CD4-positive, alpha-beta T cell treated with Interleukin-4 for 4 hours (primary cell): ENCODE data around the gene KARS1.
"Not testable (repeated sequence)": the region's sequence is repeated elsewhere in the genome, so short reads cannot be mapped to it uniquely, and the experiment has no call there.

ENCODE experiments used
- DNase-seq: peaks from one replicate; pipeline ENCODE4 v3.0.0-alpha.2; 2020

KARS1 gene

DNA sequence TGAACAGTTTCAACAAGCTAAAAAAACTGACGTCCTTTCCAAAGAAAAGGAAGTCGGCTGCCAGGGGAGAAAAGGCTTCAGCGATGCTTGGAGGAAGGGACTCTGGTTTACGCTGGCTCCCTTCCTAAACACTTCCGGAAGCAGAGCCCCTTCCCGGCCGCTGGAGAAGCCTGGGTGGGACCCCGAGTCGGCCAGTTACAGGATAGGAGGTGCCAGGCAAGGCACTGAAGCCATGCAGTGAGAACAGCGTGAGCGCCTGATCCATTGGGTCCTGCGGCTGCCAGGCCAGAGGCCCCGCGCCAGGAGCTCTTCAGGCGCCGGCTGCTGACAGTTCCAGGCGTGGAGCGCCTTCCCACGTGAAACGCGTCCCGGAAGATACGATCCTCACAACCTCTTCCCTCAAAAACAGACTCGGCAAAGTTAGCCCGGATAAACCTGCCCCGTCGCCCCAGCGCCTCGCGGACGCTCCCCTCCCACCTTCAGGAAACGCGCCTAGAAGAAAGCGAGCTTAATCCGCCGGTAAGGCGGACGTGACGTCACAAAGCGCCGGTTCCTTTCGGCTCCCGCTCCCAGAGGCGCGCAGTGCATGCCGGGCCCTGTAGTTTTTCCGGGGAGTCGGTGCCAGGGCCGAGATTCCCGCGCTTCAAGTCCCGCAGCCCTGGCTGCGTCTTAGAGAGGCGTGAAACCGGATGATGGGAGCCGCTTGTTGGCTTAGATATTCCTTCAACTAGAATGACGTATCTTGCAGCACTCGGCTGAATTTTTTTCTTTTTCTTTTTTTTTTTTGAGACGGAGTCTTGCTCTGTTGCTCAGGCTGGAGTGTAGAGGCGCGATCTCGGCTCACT is 24.5 kb downstream of the KARS1 start, which contains the start of gene ADAT1:
Gene ADAT1 (minus strand): TSS at position 521 of the 845 bp plus-strand sequence. CDS start 2,482 bp downstream, outside the sequence.
- DNase-seq, result peak; percentile 95

- DNase-seq, result peak; percentile 42
Observed at GRCh38 chr16:75621170-75621477, 26.3 kb downstream of the KARS1 start.

DNA sequence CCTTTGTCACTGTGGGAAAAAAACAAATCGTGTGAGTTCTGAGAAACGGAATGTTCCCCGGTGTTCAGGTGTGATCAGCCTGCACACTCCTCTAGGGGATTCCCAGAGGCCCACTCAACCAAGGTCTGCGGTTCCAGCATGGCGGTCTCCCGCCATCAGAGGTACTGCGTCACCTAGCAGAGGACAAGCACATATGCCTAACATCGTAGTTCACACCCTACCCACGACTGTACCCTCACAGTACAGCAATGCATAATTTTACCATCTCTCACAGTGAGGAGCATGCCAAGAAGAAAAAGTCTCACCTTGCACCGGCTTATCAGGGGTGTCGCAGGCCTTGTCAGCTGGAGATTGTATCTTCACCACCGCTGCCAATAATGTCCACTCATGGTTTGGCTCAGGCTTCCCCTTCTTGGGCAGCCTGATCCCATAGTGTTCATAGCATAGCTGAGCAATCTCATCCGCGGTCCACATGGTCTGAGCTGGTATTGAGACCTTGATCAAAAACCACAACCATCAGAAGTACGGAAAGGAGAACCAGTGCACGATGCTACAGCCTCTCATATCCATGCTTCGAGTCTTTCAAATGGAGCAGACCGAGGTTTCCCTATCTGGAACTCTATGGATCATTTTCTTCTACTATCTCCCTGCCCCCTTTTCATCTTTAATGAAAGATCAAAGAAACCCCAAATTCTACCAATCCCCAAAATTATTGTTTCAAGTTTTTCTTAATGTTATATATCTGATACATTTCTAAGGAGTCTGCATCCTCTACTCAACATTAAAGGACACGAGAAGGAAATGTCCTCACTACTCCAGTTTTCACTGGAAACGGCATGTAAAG is 26.9 kb downstream of the KARS1 start:
- peak; percentile 84 for DNase-seq

DNA sequence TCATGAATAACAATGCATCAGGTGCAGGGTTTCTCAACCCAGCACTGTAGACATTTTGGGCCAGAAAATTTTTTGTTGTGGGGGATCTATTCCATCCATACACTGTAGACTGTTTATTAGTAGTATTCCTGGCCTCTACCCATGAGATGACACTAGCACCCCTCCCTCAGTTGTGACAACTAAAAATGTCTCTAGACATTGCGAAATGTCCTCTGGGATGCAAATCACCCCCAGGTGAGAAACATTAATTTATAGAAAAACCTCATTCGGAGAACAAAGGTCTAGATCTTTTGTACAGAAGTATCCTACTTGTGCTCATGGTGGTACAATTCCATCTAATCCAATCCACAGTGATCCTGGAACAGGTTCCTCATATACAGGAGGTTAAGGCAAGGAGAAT is 28.7 kb downstream of the KARS1 start:
- no peak for DNase-seq

GRCh38 chr16:75617121-75617520 is 30.3 kb downstream of the KARS1 start:
- no peak for DNase-seq

GRCh38 chr16:75616521-75617010 is 30.9 kb downstream of the KARS1 start:
- peak; percentile 52 for DNase-seq

- DNase-seq, result no peak
Observed at GRCh38 chr16:75615619-75616018, 31.8 kb downstream of the KARS1 start.

- DNase-seq, result no peak
Observed at GRCh38 chr16:75614066-75614897, 33.2 kb downstream of the KARS1 start.

GRCh38 chr16:75606507-75606906 is 41.0 kb downstream of the KARS1 start:
- DNase-seq, result no peak

DNA sequence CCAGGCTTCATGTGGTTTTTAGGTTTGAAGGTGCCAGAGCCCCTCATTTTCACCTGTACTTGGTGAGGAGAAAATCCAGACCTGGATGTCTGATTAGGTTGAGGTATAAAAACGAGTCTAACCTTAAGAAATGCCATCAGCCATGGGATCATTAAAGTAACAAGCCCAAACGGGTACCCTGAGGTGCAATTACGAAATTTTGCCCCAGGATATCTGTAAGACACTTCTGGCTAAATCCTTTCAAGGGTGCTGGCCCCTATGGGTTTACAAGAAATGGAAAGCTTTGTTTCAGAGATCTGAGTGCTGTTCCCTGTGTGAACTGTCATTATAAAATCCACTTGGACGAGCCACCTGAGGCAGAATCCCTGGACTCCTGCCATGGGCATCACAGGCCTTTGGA is 44.2 kb downstream of the KARS1 start:
- no peak for DNase-seq

GRCh38 chr16:75599452-75600277 is 47.8 kb downstream of the KARS1 start:
- DNase-seq, result no peak

DNA sequence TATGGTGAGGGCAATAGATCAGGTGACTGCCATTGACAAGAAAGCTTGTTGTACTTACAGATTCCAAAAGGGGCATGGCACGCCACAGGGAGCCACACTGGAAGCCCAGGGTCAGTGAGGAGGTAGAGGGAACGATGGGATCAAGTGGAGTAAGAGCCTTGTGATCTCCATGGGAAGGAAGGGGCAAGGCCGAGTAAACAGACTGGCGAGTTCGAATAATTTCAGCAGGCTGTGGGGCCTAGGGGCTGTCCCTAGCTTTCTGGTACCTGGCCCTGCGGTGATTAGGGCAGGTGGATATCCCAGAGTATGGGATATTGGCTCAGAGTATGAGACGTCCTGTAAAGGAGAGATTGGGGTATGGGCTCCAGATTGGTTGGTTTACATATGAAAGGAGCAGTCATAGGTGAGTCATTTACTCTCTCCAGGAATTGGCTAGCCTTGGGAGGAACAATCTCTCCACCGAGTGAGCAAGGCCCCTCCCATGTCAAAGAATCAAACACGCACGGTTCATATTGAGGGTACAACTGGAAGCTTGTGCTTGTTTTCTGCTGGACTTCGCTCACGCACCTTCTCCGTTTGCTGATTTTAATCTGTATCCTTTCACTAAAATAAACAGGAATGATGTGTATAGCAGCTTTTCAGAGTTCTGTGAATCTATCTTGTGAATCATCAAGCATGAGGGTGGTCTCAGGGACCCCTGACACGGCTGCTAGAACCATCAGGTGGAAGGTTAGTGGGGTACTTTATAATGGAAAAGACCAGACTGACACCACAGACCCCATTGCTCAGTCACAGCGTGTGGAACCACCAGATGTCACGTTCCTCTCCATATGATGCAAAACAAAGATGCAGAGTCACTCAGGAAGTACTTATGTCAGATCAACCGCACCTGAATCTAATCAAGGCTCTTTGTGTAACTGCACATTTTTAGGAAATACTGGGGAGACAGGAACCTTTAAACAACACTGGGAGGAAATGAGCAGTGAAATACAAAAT is 53.3 kb downstream of the KARS1 start:
- DNase-seq, result no peak

DNA sequence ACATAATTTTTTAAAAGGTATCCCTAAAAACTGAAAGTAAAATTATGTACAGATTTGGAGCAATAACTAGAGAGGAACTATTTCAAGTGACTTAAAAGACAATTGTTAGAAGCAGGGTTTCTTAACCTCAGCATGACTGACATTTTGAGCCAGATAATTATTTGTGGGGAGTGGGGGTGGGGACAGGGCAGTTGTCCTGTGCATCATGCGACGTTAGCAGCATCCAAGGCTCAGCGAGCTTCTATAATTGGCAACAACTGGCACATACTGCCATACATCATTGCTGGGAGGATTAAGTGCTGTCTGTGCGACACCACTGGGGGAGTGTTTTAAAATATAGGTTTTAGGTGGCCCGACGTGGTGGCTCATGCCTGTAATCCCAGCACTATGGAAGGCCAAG is 54.2 kb downstream of the KARS1 start:
- no peak for DNase-seq

DNA sequence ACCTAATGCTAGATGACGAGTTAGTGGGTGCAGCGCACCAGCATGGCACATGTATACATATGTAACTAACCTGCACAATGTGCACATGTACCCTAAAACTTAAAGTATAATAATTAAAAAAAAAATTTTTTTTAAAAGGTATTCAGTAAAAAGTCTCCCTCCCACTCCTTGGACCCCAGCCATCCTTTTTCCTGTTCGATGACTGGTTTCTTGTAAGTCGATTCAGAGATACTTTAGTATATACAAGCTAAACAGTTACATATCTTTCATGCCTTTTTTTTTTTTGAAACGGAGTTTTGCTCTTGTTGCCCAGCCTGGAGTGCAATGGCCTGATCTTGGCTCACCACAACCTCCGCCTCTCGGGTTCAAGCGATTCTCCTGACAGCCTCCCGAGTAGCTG is 55.5 kb downstream of the KARS1 start:
- DNase-seq, result not testable (repeated sequence)

- no peak for DNase-seq
Observed at GRCh38 chr16:75590920-75591843, 56.3 kb downstream of the KARS1 start.

DNA sequence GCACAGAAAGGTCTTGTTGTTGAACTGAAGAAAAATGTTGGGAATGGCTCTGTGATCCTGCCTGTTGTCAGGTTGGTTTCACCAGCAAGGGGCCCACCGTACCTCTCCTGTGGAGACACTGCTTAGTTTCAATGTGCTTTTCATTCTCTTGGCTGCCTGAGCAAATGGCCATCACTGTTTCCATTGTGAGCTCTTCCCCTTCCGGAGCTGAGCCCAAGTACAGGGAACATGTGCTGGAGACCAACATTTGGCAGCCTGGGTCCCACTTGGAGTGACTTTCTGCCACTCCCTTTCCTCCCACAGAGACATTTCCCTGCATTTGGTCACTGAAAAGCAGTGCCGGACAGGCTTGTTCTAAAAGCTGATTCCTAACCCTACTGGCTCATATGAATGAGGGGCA is 58.2 kb downstream of the KARS1 start:
- no peak for DNase-seq

GRCh38 chr16:75588716-75589115 is 58.7 kb downstream of the KARS1 start:
- no peak for DNase-seq

DNA sequence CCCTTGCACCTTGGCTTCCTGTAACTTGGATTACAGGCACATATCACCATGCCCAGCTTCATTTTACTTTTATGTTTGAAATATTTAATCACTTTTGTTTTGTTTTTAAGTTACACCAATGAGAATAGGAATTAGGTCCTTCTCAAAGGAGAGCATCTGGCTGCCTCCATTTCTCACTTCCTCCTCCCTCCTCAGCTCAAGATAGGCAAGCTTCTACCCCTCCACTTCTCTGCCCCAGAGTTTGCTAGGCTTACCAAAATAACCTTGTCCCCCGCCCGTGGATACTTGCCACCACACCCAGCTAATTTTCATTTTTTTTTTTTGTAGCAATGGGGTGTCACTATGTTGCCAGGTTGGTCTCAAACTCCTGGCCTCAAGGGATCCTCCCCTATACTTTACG is 63.4 kb downstream of the KARS1 start:
- DNase-seq, result no peak

DNA sequence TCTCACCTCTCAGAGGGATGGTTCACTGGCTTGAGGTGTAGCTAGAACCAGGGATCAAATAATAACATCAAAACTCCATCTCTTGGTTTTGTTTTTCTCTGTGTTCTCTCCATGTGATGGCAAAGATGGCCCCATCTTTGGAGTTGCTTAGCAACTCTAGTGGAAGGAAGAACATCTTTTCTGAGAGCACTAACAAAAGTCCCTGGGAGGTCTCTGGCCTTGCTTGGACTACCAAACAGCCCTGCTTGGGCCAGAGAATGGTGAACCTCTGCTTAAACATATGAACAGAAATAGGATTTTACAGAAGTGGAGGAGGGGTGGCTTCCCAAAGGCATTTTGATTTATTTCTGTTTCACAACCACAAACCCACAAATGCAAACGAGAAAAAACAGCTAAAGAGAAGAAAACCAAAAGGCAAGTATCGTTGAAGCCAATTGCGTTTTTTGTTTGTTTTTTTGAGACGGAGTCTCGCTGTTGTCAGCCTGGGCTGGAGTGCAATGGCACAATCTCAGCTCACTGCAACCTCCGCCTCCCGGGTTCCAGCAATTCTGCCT is 68.1 kb downstream of the KARS1 start:
- no peak for DNase-seq
